Measurements from ENCODE around the gene NTNG1.

NTNG1 gene

DNA sequence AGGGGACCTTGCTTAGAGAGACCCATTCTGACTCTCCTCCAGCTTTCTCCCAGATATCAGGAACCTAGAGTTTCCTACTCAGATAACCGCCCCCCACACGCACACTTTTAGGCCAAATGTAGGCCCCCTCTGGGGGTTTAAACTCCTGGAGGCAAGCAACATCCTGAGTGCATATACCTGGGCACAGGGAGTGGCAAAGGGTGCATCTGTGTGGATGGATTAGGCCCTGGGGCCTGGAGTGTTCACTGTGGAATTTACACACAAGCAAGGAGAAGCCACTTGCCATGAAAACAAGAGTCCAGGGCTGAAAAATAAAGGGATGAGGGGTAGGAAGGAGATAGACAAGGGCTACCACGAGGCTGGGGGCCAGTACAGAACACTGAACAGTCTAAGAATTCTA is 343.1 kb downstream of the NTNG1 start:
- H3K4me3 ChIP-seq (replicated peaks; ENCODE audit: low read depth, low read length) = no peak overlapping the region
- TF ChIP-seq, protein P1, sequence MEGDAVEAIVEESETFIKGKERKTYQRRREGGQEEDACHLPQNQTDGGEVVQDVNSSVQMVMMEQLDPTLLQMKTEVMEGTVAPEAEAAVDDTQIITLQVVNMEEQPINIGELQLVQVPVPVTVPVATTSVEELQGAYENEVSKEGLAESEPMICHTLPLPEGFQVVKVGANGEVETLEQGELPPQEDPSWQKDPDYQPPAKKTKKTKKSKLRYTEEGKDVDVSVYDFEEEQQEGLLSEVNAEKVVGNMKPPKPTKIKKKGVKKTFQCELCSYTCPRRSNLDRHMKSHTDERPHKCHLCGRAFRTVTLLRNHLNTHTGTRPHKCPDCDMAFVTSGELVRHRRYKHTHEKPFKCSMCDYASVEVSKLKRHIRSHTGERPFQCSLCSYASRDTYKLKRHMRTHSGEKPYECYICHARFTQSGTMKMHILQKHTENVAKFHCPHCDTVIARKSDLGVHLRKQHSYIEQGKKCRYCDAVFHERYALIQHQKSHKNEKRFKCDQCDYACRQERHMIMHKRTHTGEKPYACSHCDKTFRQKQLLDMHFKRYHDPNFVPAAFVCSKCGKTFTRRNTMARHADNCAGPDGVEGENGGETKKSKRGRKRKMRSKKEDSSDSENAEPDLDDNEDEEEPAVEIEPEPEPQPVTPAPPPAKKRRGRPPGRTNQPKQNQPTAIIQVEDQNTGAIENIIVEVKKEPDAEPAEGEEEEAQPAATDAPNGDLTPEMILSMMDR (IDR thresholded peaks at IDR 0.05; ENCODE audit: low read depth, low read length, missing control alignments) = no peak
- DNase-seq (ENCODE audit: extremely low read depth, low read depth) = no peak

DNA sequence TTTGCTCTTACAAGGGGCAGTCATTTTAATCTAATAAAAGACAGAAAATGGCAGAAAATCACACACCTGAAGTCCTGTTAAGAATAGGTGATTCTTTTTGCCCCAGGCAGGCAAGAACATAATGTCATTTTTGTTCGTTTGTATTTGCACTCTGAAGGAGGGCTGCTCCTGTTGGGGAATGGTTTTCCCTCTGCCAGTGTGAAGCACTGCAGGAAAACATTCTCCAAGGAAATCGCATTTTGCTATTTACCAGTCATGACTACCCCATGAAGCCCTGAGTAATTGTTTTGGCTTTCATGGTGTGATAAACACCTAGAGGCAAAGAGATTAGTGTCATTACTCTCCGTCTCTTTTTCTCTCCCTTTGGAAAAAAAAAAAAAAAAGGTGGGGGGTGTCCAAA is 345.5 kb downstream of the NTNG1 start:
- DNase-seq (ENCODE audit: extremely low read depth, low read depth) = no peak
- TF ChIP-seq, protein P1 (IDR thresholded peaks at IDR 0.05; ENCODE audit: low read depth, low read length, missing control alignments) = no peak
- no peak overlapping the region for H3K4me3 ChIP-seq (replicated peaks; ENCODE audit: low read depth, low read length)

DNA sequence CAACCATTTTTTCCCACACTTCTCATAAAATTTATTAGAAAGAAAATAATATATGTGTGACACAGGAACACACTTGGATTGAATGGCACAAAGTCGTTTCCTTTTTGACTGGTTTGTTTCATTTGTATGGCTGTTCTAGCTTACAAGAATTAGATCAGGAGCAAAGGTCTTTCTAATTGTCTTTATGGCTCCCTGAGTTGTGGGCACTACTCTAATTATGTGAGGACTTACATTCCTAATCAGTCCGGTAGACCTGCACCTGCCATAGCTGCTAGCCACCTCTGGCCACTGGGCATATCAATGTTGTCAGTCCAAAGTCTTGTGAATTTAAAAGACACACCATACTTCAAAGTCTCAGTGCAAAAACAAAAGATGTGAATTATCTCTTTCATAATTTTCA is 346.7 kb downstream of the NTNG1 start:
- no peak overlapping the region for H3K4me3 ChIP-seq (replicated peaks; ENCODE audit: low read depth, low read length)

DNA sequence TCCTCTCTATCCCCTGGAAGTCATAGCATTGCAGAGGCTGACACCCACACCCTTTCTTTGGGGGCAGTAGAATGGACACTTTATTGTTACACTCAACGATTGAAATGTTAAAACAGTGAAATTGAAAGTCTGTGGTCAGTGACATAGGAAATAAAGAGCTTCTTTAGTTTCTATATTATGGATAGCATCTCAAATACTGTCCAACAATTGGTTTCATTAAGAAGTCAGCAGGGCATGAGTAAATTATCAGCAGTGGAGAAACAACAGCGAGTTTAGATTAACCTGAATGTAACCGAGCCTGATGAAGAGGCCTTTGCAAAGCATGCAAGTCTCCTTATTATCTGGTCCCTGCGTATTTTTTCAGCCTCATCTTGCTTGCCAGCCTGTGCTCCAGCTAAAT is 350.7 kb downstream of the NTNG1 start:
- DNase-seq (ENCODE audit: extremely low read depth, low read depth) = no peak
- H3K4me3 ChIP-seq (replicated peaks; ENCODE audit: low read depth, low read length) = no peak overlapping the region
- TF ChIP-seq, protein P1 (IDR thresholded peaks at IDR 0.05; ENCODE audit: low read depth, low read length, missing control alignments) = no peak

More for the DNA sequence above, 346.7 kb downstream of the NTNG1 start:
- no peak for DNase-seq (ENCODE audit: extremely low read depth, low read depth)
- TF ChIP-seq, protein P1 (IDR thresholded peaks at IDR 0.05; ENCODE audit: low read depth, low read length, missing control alignments) = no peak

DNA sequence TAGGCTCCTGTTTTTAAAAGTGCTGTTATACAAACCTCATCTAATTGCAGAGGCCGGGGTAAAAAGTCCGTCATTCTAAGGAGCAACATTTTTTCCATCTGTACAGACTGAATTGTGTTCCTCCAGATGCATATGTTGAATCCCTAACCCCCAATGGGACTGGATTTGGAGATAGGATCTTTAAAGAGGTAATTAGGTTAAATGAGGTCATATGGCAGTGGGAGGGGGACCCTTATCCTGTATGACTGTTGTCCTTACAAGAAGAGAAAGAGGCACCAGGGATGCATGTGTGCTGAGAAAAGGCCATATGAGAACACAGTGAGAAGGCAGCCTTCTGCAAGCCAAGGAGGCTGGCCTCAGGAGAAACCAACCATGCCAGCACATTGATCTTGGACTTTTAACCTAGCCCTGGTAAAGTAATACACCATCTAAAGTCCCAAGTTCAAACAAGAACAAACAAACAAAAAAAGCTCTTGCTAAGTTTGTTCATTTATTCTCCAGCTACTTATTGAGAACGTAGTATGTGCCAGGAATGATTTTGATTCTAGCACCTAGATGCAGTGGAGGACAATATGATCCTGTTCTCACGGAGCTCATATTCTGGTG is 352.4 kb downstream of the NTNG1 start:
- DNase-seq (ENCODE audit: extremely low read depth, low read depth) = no peak
- H3K4me3 ChIP-seq (replicated peaks; ENCODE audit: low read depth, low read length) = no peak overlapping the region
- TF ChIP-seq, protein P1 (IDR thresholded peaks at IDR 0.05; ENCODE audit: low read depth, low read length, missing control alignments) = no peak

DNA sequence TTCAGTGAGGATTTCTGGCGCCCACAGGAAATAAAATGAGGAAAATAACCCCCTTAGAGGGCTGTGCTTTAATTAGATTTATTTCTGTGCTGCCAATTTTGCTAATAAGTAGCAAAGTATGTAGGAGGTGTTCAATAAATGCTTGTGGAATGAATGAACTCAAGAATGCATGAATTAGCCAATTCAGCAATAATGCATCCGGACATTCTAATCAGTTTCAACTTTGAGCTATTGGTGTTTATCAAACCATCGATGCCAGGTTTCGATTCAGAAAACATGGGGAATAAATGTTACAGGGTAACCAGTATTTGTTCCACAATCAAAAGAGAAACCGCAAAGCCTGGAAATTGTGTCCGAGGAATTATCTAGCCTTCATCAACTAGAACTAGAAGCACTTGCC is 353.2 kb downstream of the NTNG1 start:
- DNase-seq (ENCODE audit: extremely low read depth, low read depth) = no peak
- no peak overlapping the region for H3K4me3 ChIP-seq (replicated peaks; ENCODE audit: low read depth, low read length)
- TF ChIP-seq, protein P1 (IDR thresholded peaks at IDR 0.05; ENCODE audit: low read depth, low read length, missing control alignments) = no peak

DNA sequence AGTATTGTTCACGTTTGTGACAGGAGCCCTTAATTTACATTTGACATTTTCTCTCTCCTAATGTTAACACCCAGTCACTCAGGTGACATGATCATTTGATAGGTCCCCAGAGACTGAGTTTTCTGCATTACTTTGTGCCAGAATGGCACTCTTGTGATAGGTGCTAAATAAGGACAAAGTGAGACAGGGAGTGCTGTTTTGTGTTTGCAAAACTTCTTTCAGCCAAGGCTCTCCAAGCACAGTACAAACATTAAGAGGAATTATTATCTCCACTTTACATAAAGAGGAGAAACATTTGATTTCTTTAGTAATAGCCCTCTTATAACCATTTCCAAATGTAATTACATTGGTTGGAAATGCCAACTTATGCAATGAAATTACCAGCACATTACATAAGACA is 355.2 kb downstream of the NTNG1 start:
- H3K4me3 ChIP-seq (replicated peaks; ENCODE audit: low read depth, low read length) = no peak overlapping the region
- DNase-seq (ENCODE audit: extremely low read depth, low read depth) = no peak
- TF ChIP-seq, protein P1 (IDR thresholded peaks at IDR 0.05; ENCODE audit: low read depth, low read length, missing control alignments) = no peak
